Forelimb muscle (tissue), 1 donor: ENCODE data around the gene KEL. TPM values are rescaled to one million over a fixed set of nuclear protein-coding genes. Genes with fewer than 3 reads are reported as not detected.

ENCODE experiments used
- DNase-seq: peaks from one replicate; pipeline ENCODE4 v3.0.0-alpha.2; 2013; ENCODE audit warnings: low read depth
- polyA plus RNA-seq: library from polyadenylated mRNA; unstranded; fragments of 120-200 nt; gene quantifications from one replicate; pipeline ENCODE4 v1.2.1, GENCODE V29; 2013; ENCODE audit not compliant: insufficient read length

KEL gene
- polyA plus RNA-seq, 1 donor, result 0.87 TPM

DNA sequence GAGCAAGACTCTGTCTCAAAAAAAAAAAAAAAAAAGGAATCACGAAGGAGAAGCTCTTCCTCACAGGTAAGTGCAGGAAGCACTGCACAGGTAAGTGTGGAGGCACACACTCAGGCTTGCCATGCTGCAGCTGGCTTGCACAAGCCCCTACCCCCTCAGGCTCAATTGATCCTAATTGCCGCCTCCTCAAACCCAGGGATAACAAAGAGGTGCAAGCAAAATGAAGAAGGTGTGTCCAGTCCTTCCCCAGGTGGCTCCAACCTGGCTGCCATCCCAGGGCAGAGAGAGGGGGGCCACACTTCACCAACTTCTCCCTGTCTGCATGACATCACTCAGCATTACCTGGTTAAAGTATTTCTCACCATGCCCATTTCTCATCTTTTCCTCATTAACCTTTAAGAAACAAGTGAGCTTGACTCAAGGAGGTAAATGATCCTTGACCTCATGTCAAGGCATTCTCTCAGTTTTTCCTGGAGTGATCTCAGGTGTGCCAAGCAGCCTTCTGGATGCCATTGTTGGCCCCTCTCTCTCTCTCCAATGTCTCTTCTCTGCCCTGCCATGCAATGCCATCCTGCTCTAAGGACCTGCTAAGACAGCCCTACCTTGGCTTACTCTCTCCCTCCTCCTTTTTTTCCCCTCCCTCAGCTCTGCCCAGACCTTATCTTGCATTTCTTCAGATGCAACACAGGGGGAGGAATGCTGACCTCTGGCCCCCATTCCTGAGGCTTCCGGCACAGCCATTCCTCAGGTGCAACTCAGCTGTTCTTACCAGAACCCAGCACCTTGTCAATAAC lies 63.6 kb downstream of the KEL start:
- no peak for DNase-seq

DNA sequence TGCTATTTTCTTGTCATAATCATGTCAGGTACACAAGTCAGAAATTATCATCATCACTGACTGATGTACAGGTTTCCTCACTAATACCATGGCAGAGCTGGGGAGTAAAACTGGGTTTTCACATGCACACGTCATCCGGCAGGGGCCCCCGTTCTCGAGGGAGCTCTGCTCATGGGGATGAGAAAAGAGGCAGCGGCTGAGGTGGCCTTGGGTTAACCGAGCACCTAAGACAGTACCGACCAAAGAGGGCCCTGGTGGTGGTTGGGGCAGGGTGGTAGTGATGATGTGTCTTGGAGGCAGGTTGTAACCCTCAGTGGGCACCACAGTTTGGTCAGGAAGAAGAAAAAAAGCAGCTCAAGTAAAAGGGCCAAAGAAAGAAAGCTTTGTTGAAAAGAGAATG lies 64.5 kb downstream of the KEL start:
- DNase-seq, result no peak

DNA sequence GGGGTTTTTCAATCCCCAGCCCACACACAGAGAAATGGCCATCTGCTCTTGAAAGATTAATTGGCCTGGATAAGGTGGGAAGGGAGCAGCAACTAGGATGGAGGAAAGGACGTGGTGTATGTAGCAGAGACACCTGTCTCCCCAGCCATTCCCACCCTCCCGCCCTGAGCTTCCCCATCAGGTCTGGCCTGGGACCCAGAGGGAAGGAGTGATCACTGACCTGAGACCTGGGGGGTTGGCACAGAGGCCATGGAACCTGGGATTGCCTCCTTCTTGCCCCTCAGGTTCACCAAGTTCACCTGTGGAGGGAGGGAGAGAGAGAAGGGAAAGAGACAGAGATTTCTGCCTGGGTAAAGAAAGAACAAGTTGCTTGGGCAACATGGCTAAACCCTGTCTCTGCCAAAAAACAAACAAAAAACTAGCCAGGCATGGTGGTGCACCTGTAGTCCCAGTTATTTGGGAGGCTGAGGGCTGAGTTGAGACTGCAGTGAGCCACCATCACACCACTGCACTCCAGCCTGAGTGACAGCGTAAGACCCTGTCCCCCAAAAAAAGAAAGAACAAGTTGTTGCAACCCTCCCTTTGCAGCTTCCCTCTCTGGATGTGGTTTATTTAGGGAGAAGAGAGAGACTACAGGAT lies 65.3 kb downstream of the KEL start:
- no peak for DNase-seq

DNA sequence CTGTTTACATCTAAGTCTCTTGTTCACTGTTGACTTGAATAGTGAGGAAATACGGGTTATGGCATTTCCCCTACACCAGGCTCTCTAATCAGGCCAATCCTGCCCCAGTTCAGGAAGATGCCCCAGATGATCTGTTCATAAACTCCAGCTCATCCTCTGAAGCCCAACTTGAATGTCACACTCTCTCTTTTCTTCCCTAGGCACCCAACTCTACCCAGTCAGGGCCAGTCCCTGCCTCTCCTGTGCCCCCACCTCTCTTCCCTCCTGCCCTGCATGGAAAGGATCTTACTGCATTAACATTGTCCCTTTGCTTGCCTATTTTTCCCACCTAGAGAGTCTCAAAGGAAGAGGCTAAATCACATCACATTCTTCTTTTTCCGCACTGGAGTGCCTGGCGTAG lies 66.0 kb downstream of the KEL start:
- no peak for DNase-seq

DNA sequence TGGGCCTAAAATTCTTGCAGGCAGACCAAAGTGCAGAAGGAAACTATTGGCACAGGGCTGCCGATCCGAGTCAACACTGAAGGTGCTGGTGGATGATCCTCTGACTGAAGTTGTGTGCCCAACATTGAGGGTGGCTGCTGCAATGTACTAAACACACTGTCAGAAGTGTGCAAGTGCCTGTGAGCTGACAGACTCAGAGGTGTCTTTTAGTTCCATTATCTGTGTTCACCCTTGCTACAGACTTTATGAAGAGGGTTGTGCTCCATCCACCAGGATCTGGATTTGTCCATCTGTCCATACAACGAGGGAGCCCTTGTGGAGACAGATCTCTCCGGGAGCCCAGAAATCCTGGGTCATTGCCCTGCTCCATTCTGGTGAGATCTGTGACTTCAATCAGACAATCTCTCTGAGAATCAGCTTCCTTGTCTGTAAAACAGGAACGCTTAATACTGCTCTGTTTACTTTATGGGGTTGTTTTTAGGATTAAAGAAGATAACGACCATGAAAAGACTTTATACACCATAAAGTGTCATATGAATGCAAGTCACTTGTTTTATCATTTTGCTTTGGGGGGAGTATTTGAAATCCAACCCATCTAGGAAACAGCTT lies 67.1 kb downstream of the KEL start:
- no peak for DNase-seq

DNA sequence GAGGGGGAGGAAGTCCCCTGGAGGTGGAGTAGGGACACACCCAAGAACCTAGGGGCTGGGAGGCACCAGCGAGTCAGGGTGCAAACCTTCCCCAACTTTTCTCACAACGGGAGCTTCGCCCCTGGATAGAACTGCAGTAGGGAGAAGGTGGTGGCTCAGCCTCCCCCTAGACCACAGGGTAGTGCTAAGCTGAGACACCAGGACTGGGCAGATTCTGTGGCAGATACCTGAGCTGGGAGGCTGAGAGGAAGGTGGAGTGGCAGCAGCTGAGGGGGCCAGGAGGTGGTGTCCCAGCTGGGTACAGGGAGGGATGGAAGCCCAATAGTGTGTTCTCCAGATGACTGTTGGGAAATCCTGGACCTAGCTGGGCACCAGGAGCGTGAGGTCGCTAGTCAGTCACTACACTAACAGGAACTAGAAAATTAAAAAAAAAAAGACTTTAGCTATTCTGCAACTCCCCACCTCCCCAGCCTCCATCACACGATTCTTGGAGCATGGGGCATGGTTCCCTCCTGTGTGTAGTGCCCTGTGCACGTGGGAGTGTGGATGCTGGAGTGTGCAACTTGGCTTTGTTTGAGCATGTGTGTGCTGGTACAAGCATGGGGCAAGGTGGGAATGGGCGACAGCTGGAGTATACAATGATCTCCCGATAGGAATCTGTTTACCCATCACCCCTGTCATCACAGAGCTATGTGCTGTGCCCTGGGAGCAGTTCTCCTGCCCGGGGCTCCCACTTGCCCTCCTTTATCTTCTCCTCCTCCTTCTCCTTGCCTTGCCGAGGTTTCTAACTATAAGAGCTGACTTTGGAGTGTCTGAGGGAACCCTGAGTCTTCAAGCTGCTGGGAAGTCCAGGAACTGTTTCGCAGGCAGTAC lies 67.8 kb downstream of the KEL start:
- DNase-seq, result no peak

DNA sequence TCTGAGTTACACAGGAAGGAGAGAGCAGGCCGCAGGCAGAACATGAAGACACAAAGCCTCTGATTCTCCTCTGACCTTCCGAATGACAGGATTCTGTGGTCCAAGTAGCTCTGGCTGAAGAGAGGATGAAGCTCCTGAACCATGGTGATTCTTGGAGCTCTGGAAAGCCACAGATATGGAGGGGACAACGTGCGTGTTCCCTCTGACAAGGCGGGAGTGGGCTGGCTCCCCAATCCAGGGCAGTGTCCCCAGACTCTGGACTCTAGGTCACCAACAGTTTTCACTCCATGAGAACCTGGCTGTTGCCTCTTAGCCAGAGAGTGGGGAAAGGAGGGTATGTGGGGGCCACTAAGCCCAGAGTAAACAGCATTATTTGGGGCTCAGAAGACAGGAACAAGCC lies 69.2 kb downstream of the KEL start:
- DNase-seq, result no peak

DNA sequence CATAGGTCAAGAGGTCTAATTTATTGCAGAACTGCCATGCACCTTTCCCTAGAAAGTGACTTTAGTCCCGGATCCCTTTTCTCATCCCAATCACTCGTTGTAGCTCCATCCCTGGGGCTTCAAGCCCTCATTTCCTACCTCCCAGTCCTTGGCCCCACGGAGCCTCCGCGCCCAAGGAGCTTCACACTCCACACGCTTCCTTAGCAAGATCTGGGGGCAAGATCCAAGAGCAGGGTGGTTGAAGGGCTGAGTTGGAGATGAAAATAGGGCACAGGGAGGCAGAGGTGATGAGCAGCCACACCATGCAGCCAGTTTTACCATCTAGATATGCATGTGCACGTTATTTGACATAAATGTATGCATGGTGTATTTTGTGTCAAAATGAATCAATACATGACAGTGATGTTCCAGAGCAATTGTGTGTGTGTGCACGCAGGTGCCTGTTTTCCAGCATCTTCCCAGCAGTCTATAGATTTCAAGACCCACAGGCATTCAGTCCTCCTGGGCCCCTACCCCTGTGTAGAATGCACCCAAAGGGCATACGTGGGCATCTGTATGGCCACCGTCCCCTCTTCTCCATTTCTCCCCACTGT lies 70.6 kb downstream of the KEL start:
- DNase-seq, result no peak

Other genes with a start within 250 kb of the KEL start
- not detected for gene PRSS1, start 212.9 kb downstream of the KEL start, polyA plus RNA-seq
- gene PRSS2, start 191.4 kb downstream of the KEL start, polyA plus RNA-seq, result not detected
- gene EPHB6, start 107.3 kb downstream of the KEL start, polyA plus RNA-seq, result 4.2 TPM
- gene TRPV6, start 76.6 kb downstream of the KEL start, polyA plus RNA-seq, result 0.09 TPM
- gene TRPV5, start 28.6 kb downstream of the KEL start, polyA plus RNA-seq, result 0.15 TPM
- 0.25 TPM for gene LLCFC1, start 22.9 kb downstream of the KEL start, polyA plus RNA-seq
- not detected for gene OR9A2, start 64.8 kb upstream of the KEL start, polyA plus RNA-seq
- not detected for gene OR6V1, start 90.0 kb upstream of the KEL start, polyA plus RNA-seq
- gene PIP, start 169.7 kb upstream of the KEL start, polyA plus RNA-seq, result not detected
- gene TAS2R39, start 221.1 kb upstream of the KEL start, polyA plus RNA-seq, result not detected